ENCODE data around the gene TENM4. TPM values are rescaled to one million over a fixed set of nuclear protein-coding genes. Genes with fewer than 3 reads are reported as not detected.
A peak's percentile ranks its signal among the peaks of the same experiment; 100 is the strongest.

TENM4 gene
- total RNA-seq, 4 donors from 2014 or later: 2.3 to 18.9 (median 4.5) TPM

- DNase-seq (ENCODE audit: low spot score) (no peak), ATAC-seq (ENCODE audit: low FRiP score) (no peak)
Measured at GRCh38 chr11:79253280-79253679, 187.6 kb downstream of the TENM4 start.

DNA sequence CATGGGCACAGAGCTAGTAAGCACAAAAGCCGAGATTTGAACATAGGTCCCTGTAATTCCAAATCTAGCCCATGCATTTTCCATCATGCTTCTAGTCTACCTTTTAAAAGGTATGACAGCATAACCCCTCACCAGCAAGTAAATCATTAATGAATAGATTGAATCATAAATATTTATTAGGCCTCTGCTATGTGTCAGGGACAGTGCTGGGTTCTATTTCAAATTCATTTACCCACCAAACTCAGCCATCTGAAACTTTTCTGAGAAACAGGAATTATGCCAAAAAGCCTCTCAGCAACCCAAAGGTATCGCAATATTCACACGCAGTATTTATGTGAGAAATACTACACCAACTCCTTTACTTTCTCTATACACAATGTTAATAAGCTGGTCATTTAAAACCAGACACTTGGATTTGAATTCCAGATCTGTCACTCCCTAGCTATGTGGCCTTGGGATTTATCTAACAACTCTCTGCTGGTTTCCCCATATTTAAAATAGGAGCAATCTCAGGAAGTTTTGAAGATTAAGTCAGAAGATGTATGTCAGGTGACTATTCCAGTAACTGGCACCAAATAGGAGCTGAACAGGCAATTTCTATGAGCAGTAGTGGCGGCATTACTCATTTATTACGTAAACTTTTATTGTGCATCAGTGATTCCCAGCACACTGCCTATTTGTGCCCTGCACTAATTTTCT is 191.4 kb downstream of the TENM4 start:
- DNase-seq (ENCODE audit: low spot score) (no peak), ATAC-seq (ENCODE audit: low FRiP score) (no peak)
- TF ChIP-seq, protein P1, sequence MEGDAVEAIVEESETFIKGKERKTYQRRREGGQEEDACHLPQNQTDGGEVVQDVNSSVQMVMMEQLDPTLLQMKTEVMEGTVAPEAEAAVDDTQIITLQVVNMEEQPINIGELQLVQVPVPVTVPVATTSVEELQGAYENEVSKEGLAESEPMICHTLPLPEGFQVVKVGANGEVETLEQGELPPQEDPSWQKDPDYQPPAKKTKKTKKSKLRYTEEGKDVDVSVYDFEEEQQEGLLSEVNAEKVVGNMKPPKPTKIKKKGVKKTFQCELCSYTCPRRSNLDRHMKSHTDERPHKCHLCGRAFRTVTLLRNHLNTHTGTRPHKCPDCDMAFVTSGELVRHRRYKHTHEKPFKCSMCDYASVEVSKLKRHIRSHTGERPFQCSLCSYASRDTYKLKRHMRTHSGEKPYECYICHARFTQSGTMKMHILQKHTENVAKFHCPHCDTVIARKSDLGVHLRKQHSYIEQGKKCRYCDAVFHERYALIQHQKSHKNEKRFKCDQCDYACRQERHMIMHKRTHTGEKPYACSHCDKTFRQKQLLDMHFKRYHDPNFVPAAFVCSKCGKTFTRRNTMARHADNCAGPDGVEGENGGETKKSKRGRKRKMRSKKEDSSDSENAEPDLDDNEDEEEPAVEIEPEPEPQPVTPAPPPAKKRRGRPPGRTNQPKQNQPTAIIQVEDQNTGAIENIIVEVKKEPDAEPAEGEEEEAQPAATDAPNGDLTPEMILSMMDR (IDR thresholded peaks at IDR 0.05): no peak

More at GRCh38 chr11:79253280-79253679, 187.6 kb downstream of the TENM4 start:
- TF ChIP-seq, protein P1 (IDR thresholded peaks at IDR 0.05): no peak

- DNase-seq (ENCODE audit: low spot score): no peak
- ATAC-seq (ENCODE audit: low FRiP score): no peak
Measured at GRCh38 chr11:79244798-79245197, 196.0 kb downstream of the TENM4 start.

DNA sequence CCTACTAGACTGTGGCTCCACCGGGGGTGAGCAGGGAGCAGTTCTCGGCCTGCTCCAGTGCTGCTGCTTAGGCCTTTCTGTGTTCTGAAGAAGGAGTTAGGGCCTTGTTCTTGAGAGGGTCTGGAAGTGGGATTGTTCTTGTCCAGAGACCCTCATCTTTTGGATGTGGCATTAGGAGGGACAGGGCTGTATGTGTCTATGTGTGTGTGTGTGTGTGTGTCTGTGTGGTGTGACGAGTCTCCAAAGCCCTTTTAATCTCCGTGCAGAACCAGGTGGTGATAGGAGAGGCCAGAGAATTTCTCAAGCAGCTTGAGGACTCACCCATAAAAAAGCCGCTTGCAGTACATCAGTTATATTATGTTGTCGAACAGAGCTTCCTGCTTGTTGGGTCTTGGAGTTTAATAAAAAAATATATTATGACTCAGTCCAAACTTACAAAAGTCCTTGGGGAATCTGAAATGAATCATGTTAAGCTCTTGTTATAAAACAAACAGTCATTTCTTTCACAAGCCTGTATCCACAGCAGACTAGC is 196.5 kb downstream of the TENM4 start:
- DNase-seq (ENCODE audit: low spot score): no peak

More at GRCh38 chr11:79244798-79245197, 196.0 kb downstream of the TENM4 start:
- TF ChIP-seq, protein P1 (IDR thresholded peaks at IDR 0.05): no peak

GRCh38 chr11:79243422-79244210 is 197.2 kb downstream of the TENM4 start:
- no peak for ATAC-seq (ENCODE audit: low FRiP score)
- no peak for DNase-seq (ENCODE audit: low spot score)
- TF ChIP-seq, protein P1 (IDR thresholded peaks at IDR 0.05): no peak

More for the DNA sequence above, 196.5 kb downstream of the TENM4 start:
- peak; percentile 75 for ATAC-seq (ENCODE audit: low FRiP score)
- TF ChIP-seq, protein P1 (IDR thresholded peaks at IDR 0.05): no peak

GRCh38 chr11:79242616-79243015 is 198.2 kb downstream of the TENM4 start:
- TF ChIP-seq, protein P1 (IDR thresholded peaks at IDR 0.05): no peak
- ATAC-seq (ENCODE audit: low FRiP score): no peak
- no peak for DNase-seq (ENCODE audit: low spot score)

Measured in omental fat pad (tissue), 4 donors.